Left lung (tissue), 10 donors: Measurements from ENCODE around the gene LAPTM4A. TPM values are rescaled to one million over a fixed set of nuclear protein-coding genes. Genes with fewer than 3 reads are reported as not detected.
A peak's percentile ranks its signal among the peaks of the same experiment; 100 is the strongest.

ENCODE experiments used
- ATAC-seq: fragments of 200-7000 bp; cut with Tn5 transposase; one replicate; pipeline ENCODE4 v1.9.1; 2020; ENCODE audit warnings: moderate library complexity
- DNase-seq, 4 donors: peaks; one replicate each; pipeline ENCODE4 v3.0.0-alpha.2; 2013 to 2020
- H3K27ac ChIP-seq, 2 donors: fragments of 200-600 bp; sonication (generic) in 1 of 2; one replicate each; pipeline versions ENCODE4 v1.5.0 to v1.8.0; 2020 to 2021
- H3K27me3 ChIP-seq, 2 donors: fragments of 200-600 bp; sonication (generic) in 1 of 2; one replicate each; pipeline versions ENCODE4 v1.5.0 to v1.8.0; 2020 to 2021
- H3K36me3 ChIP-seq, 2 donors: fragments of 200-600 bp; sonication (generic) in 1 of 2; one replicate each; pipeline versions ENCODE4 v1.5.0 to v1.8.0; 2020 to 2021
- H3K4me1 ChIP-seq, 2 donors: fragments of 200-600 bp; one replicate each; pipeline ENCODE4 v1.8.0; 2021
- H3K4me3 ChIP-seq, 2 donors: fragments of 200-600 bp; sonication (generic) in 1 of 2; one replicate each; pipeline versions ENCODE4 v1.5.0 to v1.8.0; 2020 to 2021; ENCODE audit warnings: mild to moderate bottlenecking in 1 of 2
- H3K9me3 ChIP-seq, 2 donors: fragments of 200-600 bp; sonication (generic) in 1 of 2; one replicate each; pipeline versions ENCODE4 v1.5.0 to v1.8.0; 2020 to 2021
- intact Hi-C, 2 donors: fragments of 100-400 bp; cut with DNase I; formaldehyde crosslinking; loops; one replicate each; pipeline versions ENCODE4 v1.11.2 to v1.14.2; 2022
- polyA plus RNA-seq, 6 donors: library from polyadenylated mRNA; unstranded; fragments of 120-200 nt; gene quantifications; one replicate each; pipeline ENCODE4 v1.2.1, GENCODE V29; 2013; ENCODE audit not compliant: insufficient read length in 6 of 6
- total RNA-seq, 2 donors: library from RNA; stranded (reverse); fragmentation: NEBNext Ultra II Directional; extraction: Animal tissue kit (Norgen Biotek cat#: 25700); gene quantifications; one replicate each; pipeline ENCODE4 v1.2.1, GENCODE V29; 2021
- TF ChIP-seq, protein P1 (sequence below), 2 donors: fragments of 200-600 bp; sonication (generic) in 1 of 2; IDR thresholded peaks; one replicate each; pipeline versions ENCODE4 v1.5.0 to v1.8.0; 2021; ENCODE audit warnings: antibody characterized with exemption in 2 of 2
- donor health status: DM: no; HTN: yes; CAD: no.
- donor health status: DM: no; HTN: no; CAD: no.

LAPTM4A gene
- total and polyA plus RNA-seq, 8 donors = 220 to 531 (median 464) TPM

DNA sequence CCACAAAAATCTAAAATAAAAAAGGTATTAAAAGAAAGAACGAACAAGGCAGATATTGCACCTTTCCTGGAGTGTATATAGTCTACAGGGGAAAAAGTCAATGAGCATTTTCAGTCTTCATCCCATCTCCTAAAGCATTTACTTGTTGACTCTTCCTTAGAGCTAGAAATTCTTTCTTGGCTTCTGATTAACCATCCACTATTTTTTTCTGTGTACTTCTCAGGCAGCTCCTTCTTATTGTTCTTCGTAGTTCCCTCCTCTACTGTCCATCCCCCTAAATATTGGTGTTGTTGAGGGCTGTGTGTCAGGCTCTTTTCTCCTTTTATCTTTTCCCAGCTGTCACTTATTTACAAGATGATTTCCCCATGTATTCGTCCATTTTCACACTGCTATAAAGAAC, 3.5 kb upstream of the LAPTM4A start:
- no peak for ATAC-seq
- TF ChIP-seq, protein P1, sequence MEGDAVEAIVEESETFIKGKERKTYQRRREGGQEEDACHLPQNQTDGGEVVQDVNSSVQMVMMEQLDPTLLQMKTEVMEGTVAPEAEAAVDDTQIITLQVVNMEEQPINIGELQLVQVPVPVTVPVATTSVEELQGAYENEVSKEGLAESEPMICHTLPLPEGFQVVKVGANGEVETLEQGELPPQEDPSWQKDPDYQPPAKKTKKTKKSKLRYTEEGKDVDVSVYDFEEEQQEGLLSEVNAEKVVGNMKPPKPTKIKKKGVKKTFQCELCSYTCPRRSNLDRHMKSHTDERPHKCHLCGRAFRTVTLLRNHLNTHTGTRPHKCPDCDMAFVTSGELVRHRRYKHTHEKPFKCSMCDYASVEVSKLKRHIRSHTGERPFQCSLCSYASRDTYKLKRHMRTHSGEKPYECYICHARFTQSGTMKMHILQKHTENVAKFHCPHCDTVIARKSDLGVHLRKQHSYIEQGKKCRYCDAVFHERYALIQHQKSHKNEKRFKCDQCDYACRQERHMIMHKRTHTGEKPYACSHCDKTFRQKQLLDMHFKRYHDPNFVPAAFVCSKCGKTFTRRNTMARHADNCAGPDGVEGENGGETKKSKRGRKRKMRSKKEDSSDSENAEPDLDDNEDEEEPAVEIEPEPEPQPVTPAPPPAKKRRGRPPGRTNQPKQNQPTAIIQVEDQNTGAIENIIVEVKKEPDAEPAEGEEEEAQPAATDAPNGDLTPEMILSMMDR (IDR thresholded peaks at IDR 0.05) = no peak
- Histone ChIP-seq H3K4me3 (no peak overlapping the region), H3K36me3 (no peaks in the 10 kb centered on the region), H3K27ac (no peak overlapping the region), H3K4me1 (peaks cover 0 to 14% of the 10 kb centered on the region in 2 donors), H3K27me3 (no peaks in the 10 kb centered on the region), H3K9me3 (no peaks in the 10 kb centered on the region)
- intact Hi-C loops = no loop called here
- no peak for DNase-seq

- DNase-seq (no peak), ATAC-seq (no peak)
- Histone ChIP-seq H3K27ac (no peak overlapping the region), H3K36me3 (no peaks in the 10 kb centered on the region), H3K4me1 (peaks cover 3 to 22% of the 10 kb centered on the region in 2 donors), H3K9me3 (no peaks in the 10 kb centered on the region), H3K4me3 (no peak overlapping the region), H3K27me3 (no peaks in the 10 kb centered on the region)
- TF ChIP-seq, protein P1 (IDR thresholded peaks at IDR 0.05) = no peak
- intact Hi-C loops = no loop called here
These were observed 2.7 kb upstream of the LAPTM4A start for GRCh38 chr2:20054119-20054518.

GRCh38 chr2:20052861-20053281, 1.4 kb upstream of the LAPTM4A start:
- Histone ChIP-seq H3K4me3 (peak overlapping the region; percentile 61 to 76), H3K27me3 (no peaks in the 10 kb centered on the region), H3K4me1 (peaks cover 14 to 34% of the 10 kb centered on the region in 2 donors), H3K36me3 (no peaks in the 10 kb centered on the region), H3K9me3 (no peaks in the 10 kb centered on the region), H3K27ac (peak overlapping the region; percentile 98 to 99)
- DNase-seq (peak in 3 of 4 donors; percentile 54 to 82 (median 74)), ATAC-seq (peak; percentile 49)
- TF ChIP-seq, protein P1 (IDR thresholded peaks at IDR 0.05) = no peak
- intact Hi-C loops = no loop called here

GRCh38 chr2:20052229-20052851, 912 bp upstream of the LAPTM4A start:
- peak in 1 of 4 donors; percentile 55 for DNase-seq
- Histone ChIP-seq H3K36me3 (no peaks in the 10 kb centered on the region), H3K4me3 (peak overlapping the region; percentile 61 to 76), H3K9me3 (no peaks in the 10 kb centered on the region), H3K27me3 (no peaks in the 10 kb centered on the region), H3K4me1 (peaks cover 17 to 38% of the 10 kb centered on the region in 2 donors), H3K27ac (peak overlapping the region; percentile 98 to 99)
- ATAC-seq = peak; percentile 0
- TF ChIP-seq, protein P1 (IDR thresholded peaks at IDR 0.05) = peak in 1 of 2 donors; percentile 2
- intact Hi-C loops = no loop called here

- H3K27ac ChIP-seq = peak overlapping the region; percentile 98 to 99
- H3K4me1 ChIP-seq = peaks cover 17 to 49% of the 10 kb centered on the region in 2 donors
- DNase-seq (peak in 3 of 4 donors; percentile 54 to 78 (median 62)), ATAC-seq (peak; percentile 16)
- TF ChIP-seq, protein P1 (IDR thresholded peaks at IDR 0.05) = no peak
- no peaks in the 10 kb centered on the region for H3K9me3 ChIP-seq
- peak overlapping the region; percentile 61 to 76 for H3K4me3 ChIP-seq
- H3K27me3 ChIP-seq = no peaks in the 10 kb centered on the region
- no peaks in the 10 kb centered on the region for H3K36me3 ChIP-seq
- intact Hi-C loops = no loop called here
These were observed 539 bp downstream of the LAPTM4A start for GRCh38 chr2:20050646-20051531.
